NCI-H2081 (cell line): ENCODE data around the gene CEP55.

Source experiments
- DNase-seq, 2 experiments: peaks; one replicate each; lab custom pipeline; 2025; lab: John Stamatoyannopoulos, UW

Gene CEP55

DNA sequence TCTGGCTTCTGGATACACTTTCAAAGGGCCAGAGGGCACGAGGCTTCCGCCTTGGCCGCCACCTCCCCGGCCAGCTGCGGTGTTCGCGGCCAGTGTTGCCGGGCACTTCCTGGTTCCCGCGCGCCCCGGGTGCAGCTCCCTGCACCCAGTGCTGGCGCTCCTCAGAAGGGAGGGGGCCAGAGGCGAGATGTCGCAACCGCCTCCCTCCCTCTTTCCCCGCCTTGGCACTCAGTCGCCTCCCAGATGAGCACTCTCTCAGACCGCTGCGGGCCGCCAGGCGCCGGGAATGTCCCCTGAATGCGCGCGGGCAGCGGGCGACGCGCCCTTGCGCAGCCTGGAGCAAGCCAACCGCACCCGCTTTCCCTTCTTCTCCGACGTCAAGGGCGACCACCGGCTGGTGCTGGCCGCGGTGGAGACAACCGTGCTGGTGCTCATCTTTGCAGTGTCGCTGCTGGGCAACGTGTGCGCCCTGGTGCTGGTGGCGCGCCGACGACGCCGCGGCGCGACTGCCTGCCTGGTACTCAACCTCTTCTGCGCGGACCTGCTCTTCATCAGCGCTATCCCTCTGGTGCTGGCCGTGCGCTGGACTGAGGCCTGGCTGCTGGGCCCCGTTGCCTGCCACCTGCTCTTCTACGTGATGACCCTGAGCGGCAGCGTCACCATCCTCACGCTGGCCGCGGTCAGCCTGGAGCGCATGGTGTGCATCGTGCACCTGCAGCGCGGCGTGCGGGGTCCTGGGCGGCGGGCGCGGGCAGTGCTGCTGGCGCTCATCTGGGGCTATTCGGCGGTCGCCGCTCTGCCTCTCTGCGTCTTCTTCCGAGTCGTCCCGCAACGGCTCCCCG is 70.2 kb downstream of the CEP55 start, which contains the start of gene FFAR4:
Gene FFAR4 (plus strand): TSS at position 231 of the 842 bp plus-strand sequence. CDS start 56 bp downstream, at position 287.
- peak in 1 of 2 experiments; percentile 1 for DNase-seq

DNA sequence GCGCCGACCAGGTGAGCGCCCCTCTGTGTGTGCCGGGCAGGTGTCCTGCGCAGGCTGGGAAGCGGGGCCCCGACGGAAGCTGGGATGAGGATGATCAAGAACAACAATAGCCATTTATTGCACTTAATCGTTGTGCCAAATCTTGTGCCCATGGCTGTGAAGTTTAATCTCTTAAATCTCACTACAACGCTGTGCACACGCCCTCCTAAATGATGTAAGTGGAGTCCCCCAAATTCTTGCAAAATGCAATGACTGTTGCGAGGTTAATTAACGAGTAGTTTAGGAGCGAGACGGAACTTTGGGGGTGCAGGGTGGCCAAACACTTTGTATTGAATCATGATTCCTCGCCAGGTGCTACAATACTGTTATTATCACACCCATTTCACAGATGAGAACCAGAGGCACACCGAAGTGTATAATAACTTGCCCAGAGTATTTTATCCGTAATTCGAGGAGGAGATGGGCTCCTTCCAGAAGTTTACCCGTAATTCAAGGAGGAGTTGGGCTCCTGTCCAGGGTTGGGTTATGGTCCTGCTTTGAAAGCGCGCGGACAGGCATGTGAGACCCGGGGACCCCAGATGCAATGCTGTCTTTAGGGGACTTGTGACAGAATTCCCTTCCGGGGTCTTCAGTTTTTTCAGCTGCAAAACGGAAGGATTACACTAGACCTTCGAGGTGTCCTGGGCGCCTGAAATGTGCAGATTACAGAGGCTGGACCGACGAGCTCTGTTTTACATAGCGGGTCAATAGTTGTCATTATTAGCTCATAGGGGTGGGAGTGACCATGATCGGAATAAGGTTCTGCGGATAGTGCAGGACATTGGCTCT is 71.1 kb downstream of the CEP55 start:
- no peak for DNase-seq

DNA sequence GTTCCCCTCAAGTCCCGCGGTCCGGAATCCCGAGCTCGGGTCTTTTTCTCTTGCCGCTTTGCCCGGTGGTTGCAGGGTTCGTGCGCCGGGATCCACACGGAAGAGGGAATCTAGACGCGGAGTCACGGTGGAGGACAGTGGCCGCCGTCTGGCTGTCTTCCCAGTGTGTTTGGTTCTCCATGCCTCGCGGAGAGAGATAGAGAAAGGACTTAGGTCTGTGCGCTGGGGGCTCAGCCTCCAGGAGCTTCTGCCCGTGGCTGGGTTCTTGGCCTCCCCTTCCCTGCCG is 71.6 kb downstream of the CEP55 start:
- DNase-seq: no peak

DNA sequence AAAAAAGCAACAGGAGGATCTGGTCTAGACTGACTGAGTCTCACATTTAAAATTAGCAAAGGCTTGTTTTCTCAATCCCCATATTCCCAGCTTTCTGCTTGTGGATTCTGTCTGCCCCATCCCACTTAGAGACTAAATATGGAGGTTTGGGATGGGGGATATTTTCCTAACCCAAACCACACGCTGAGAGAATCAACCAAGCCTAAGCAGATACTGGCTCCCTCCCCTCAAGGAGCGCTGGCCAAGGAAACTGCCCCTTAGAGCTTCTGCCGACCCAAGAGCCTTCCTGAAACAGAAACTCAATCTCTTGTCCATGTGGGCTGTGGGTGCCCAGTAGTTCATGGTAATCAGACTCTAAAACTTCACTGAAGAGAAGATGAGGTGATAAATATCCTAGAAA is 74.0 kb downstream of the CEP55 start:
- no peak for DNase-seq

DNA sequence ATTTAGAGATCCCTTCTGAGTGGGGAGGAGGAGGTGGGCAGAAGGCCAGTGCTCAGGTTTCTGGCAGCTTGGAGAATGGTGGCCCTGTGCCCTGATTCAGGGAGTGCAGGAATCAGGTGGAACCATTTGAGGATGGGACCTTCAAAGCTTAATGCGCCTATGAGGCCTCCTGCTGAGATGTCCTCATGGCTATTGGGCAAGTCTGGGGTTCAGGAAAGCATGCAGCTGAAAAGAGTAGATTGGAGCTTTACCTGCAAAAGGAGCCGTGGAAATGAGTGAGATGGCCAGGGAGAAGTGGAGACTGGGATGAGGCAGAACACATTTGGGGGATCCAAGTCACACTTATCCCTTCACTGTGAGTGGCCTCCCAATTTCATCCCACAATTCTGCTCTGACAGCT is 76.2 kb downstream of the CEP55 start:
- no peak for DNase-seq

DNA sequence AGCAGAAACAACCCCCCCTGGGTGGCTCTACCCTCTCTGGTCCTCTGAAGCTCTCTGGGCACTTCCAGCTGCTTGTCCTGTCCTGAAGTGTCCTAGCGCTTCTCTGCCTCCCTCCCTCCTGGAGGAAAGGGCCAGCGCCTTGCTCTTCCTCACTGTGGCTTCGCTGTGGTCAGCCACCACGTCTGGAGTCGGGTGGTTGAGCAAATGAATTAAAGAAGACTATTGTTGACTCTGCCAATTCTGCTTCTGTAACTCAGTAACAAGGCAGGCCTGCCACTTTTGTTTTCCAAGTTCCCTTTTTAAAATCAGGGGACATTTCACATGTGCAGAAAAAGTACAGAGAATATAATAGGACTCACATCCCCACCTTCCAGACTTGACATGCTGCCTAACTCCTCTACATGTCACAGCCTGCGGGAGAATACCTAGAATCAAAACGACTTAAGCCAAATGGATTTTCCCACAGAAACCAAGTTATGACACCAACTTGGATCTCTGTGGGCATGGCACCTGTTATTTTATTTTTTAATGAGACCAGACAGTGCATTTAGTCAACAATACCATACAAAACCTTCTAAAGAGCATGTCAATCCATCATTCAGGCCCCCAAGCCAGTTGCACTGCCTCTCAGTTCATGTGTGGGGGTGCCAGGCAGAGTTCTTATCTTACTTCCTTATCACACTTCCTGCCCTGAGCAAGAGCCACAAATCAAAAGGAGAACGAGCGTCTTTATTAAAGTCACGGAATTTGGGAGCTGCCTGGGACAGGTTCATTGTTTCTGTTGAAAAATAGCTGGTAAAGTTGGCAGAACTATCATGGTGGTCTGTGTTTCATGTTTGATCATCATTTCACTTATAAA is 76.9 kb downstream of the CEP55 start:
- DNase-seq: no peak

DNA sequence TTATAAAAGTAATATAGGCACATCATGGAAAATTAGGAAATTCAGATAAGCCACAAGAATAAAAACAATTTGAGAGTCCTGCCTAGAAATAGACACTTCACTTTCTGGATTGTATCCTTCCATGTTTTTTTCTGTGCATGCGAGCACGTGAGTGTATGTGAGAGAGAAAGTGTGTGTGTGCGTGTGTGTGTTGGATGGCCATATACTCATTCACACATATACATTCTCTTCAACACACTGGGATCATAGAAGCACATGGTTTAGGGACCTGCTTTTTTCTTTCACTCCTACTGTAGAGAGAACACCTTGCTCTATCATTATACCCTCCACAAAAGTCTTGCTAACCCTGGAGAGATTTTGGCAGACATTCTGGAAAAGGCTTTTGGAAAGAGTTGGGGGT is 77.5 kb downstream of the CEP55 start:
- DNase-seq: no peak

DNA sequence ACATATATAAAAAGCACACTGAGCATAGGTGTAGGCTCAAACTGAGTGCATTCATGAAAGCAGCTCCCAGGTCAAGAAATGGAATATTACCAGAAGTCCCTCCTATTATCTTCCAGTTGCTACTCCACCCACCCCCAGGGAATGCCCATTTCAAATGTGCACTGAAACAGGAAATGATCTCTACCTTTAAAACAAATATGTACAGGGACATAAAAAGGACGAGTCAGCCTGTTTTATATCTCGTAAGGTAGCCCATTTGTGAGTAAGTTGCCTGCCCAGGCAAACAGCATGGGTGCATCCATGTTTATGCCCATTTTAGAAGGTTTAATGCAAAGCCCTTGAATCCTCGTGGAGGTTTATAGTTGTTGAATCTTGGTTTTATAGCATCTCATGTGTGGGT is 80.5 kb downstream of the CEP55 start:
- DNase-seq: peak in 1 of 2 experiments; percentile 1

DNA sequence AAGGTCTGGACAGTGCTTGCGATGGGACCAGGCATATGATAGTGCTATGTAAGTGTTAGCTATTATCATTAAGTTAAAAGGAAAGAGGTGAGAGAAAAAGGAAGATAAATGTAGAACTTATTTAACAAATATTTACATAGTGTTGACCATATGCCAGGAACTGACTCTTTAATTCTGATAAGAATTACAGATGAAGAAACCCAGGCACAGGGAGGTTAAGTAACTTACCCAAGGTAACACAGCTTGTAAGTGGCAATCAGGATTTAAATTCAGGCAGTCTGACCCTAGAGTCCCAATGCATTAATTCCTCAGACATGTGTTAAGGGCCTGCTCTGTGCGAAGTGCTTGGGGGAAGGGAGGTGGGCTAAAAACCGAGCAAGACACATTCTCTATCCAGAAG is 81.2 kb downstream of the CEP55 start:
- DNase-seq: no peak
